ENCODE results near the gene SIGMAR1. TPM values are rescaled to one million over a fixed set of nuclear protein-coding genes. Genes with fewer than 3 reads are reported as not detected.

SIGMAR1 gene
- total and polyA plus RNA-seq, 2 experiments from 2014 or later, result 126 to 240 TPM

Small RNAs within 50 kb of the gene (small RNA-seq; reads per million reads assigned to genes)
- gene CCL27, result not detected

Other genes with a start within 250 kb of the SIGMAR1 start
- 8.8 and 9.5 TPM in 2 replicates for gene FAM219A, start 179.2 kb downstream of the SIGMAR1 start, total RNA-seq
- gene FAM219A, start 179.2 kb downstream of the SIGMAR1 start, polyA plus RNA-seq, result 15.0 and 16.3 TPM in 2 replicates
- 0.57 TPM in 1 of 2 replicates, not detected in the other for gene DNAI1, start 179.0 kb downstream of the SIGMAR1 start, total RNA-seq
- not detected in 2 replicates for gene DNAI1, start 179.0 kb downstream of the SIGMAR1 start, polyA plus RNA-seq
- 1.5 and 1.6 TPM in 2 replicates for gene ENHO, start 114.8 kb downstream of the SIGMAR1 start, total RNA-seq
- gene ENHO, start 114.8 kb downstream of the SIGMAR1 start, polyA plus RNA-seq, result 5.3 and 9.4 TPM in 2 replicates
- 2.1 and 4.7 TPM in 2 replicates for gene CNTFR, start 48.1 kb downstream of the SIGMAR1 start, total RNA-seq
- gene CNTFR, start 48.1 kb downstream of the SIGMAR1 start, polyA plus RNA-seq, result 7.0 and 7.5 TPM in 2 replicates
- gene RPP25L, start 25.7 kb downstream of the SIGMAR1 start, total RNA-seq, result 30.0 and 31.5 TPM in 2 replicates
- gene RPP25L, start 25.7 kb downstream of the SIGMAR1 start, polyA plus RNA-seq, result 31.8 and 35.7 TPM in 2 replicates
- 60.3 and 75.0 TPM in 2 replicates for gene DCTN3, start 17.3 kb downstream of the SIGMAR1 start, total RNA-seq
- gene DCTN3, start 17.3 kb downstream of the SIGMAR1 start, polyA plus RNA-seq, result 83.1 and 114 TPM in 2 replicates
- 0.27 TPM in 1 of 2 replicates, not detected in the other for gene ARID3C, start 8.7 kb downstream of the SIGMAR1 start, total RNA-seq
- 0.21 TPM in 1 of 2 replicates, not detected in the other for gene ARID3C, start 8.7 kb downstream of the SIGMAR1 start, polyA plus RNA-seq
- 46.1 and 53.2 TPM in 2 replicates for gene GALT, start 8.9 kb upstream of the SIGMAR1 start, total RNA-seq
- 119 and 121 TPM in 2 replicates for gene GALT, start 8.9 kb upstream of the SIGMAR1 start, polyA plus RNA-seq
- gene IL11RA, start 14.4 kb upstream of the SIGMAR1 start, total RNA-seq, result 69.4 and 74.6 TPM in 2 replicates
- gene IL11RA, start 14.4 kb upstream of the SIGMAR1 start, polyA plus RNA-seq, result 91.8 and 97.2 TPM in 2 replicates
- not detected in 2 replicates for gene CCL27, start 24.9 kb upstream of the SIGMAR1 start, total RNA-seq
- gene CCL27, start 24.9 kb upstream of the SIGMAR1 start, polyA plus RNA-seq, result 0.81 TPM in 1 of 2 replicates, not detected in the other
- not detected in 2 replicates for gene CCL19, start 53.5 kb upstream of the SIGMAR1 start, total RNA-seq
- gene CCL19, start 53.5 kb upstream of the SIGMAR1 start, polyA plus RNA-seq, result not detected in 2 replicates
- not detected in 2 replicates for gene CCL21, start 72.3 kb upstream of the SIGMAR1 start, total RNA-seq
- not detected in 2 replicates for gene CCL21, start 72.3 kb upstream of the SIGMAR1 start, polyA plus RNA-seq